H9 (cell line): ENCODE measurements around the gene KCTD20. TPM values are rescaled to one million over a fixed set of nuclear protein-coding genes. Genes with fewer than 3 reads are reported as not detected.

Experiments used
- DNase-seq: peaks from one replicate; pipeline ENCODE4 v3.0.0-alpha.2; 2017
- H2AFZ ChIP-seq: one replicate; pipeline ENCODE4 v1.6.1; 2013; ENCODE audit warnings: mild to moderate bottlenecking, low read length, control low read depth, moderate library complexity
- H2AK5ac ChIP-seq: 2 replicates; pipeline ENCODE4 v1.6.1; 2013; ENCODE audit warnings: low read length, control low read depth, mixed read lengths; ENCODE audit not compliant: insufficient read length
- H2BK120ac ChIP-seq: one replicate; pipeline ENCODE4 v1.6.1; 2013; ENCODE audit warnings: low read depth, mild to moderate bottlenecking, low read length, control low read depth, inconsistent platforms; ENCODE audit not compliant: poor library complexity, severe bottlenecking
- H2BK12ac ChIP-seq: 2 replicates; pipeline ENCODE4 v1.6.1; 2013; ENCODE audit warnings: low read length, control low read depth, mixed read lengths, low read depth; ENCODE audit not compliant: insufficient read length
- H2BK15ac ChIP-seq: 2 replicates; pipeline ENCODE4 v1.6.1; 2013; ENCODE audit warnings: low read depth, low read length, control low read depth
- H2BK20ac ChIP-seq: one replicate; pipeline ENCODE4 v1.6.1; 2013; ENCODE audit warnings: low read depth, mild to moderate bottlenecking, low read length, control low read depth, inconsistent platforms; ENCODE audit not compliant: poor library complexity, severe bottlenecking
- H2BK5ac ChIP-seq: 2 replicates; pipeline ENCODE4 v1.6.1; 2013; ENCODE audit warnings: low read length, control low read depth, mixed read lengths; ENCODE audit not compliant: insufficient read length
- H3K14ac ChIP-seq: 2 replicates; pipeline ENCODE4 v1.6.1; 2013; ENCODE audit warnings: low read length, control low read depth; ENCODE audit not compliant: insufficient read depth
- H3K18ac ChIP-seq: 2 replicates; pipeline ENCODE4 v1.6.1; 2013; ENCODE audit warnings: low read depth, mild to moderate bottlenecking, mixed read lengths, low read length, control low read depth; ENCODE audit not compliant: insufficient read length
- H3K23ac ChIP-seq: 2 replicates; pipeline ENCODE4 v1.6.1; 2013; ENCODE audit warnings: low read length, control low read depth, mixed read lengths, low read depth; ENCODE audit not compliant: insufficient read length
- H3K23me2 ChIP-seq: 2 replicates; pipeline ENCODE4 v1.6.1; 2013; ENCODE audit warnings: low read depth, mild to moderate bottlenecking, mixed read lengths, low read length, control low read depth; ENCODE audit not compliant: insufficient read length, poor library complexity, severe bottlenecking
- H3K27ac ChIP-seq: 2 replicates; pipeline ENCODE4 v1.5.1; 2013; ENCODE audit warnings: low read length, control low read depth, mixed read lengths, low read depth; ENCODE audit not compliant: insufficient read length
- H3K27me3 ChIP-seq: 2 replicates; pipeline ENCODE4 v1.6.1; 2013; ENCODE audit warnings: low read length, control low read depth, inconsistent platforms; ENCODE audit not compliant: insufficient read depth
- H3K4ac ChIP-seq: 2 replicates; pipeline ENCODE4 v1.6.1; 2013; ENCODE audit warnings: low read depth, mild to moderate bottlenecking, control low read depth, inconsistent platforms, low read length, moderate library complexity
- H3K4me1 ChIP-seq: 2 replicates; pipeline ENCODE4 v1.6.1; 2013; ENCODE audit warnings: low read length, control low read depth, inconsistent platforms; ENCODE audit not compliant: insufficient read depth
- H3K4me2 ChIP-seq: 2 replicates; pipeline ENCODE4 v1.6.1; 2013; ENCODE audit warnings: low read length, control low read depth, mixed read lengths; ENCODE audit not compliant: insufficient read length, insufficient read depth
- H3K56ac ChIP-seq: 2 replicates; pipeline ENCODE4 v1.6.1; 2013; ENCODE audit warnings: low read depth, mild to moderate bottlenecking, mixed read lengths, low read length, control low read depth; ENCODE audit not compliant: insufficient read length
- H3K79me1 ChIP-seq: 2 replicates; pipeline ENCODE4 v1.6.1; 2013; ENCODE audit warnings: low read depth, mild to moderate bottlenecking, moderate library complexity, low read length, control low read depth, inconsistent platforms; ENCODE audit not compliant: insufficient read depth, poor library complexity, severe bottlenecking
- H3K79me2 ChIP-seq: 2 replicates; pipeline ENCODE4 v1.6.1; 2013; ENCODE audit warnings: low read length, control low read depth, inconsistent platforms; ENCODE audit not compliant: insufficient read depth
- H3K9ac ChIP-seq: 2 replicates; pipeline ENCODE4 v1.6.1; 2013; ENCODE audit warnings: low read length, control low read depth, mixed read lengths; ENCODE audit not compliant: insufficient read length; ENCODE audit errors: extremely low read depth
- H3K9me3 ChIP-seq: one replicate; pipeline ENCODE4 v1.6.1; 2013; ENCODE audit warnings: low read depth, low read length, inconsistent platforms; ENCODE audit not compliant: control insufficient read depth
- H3T11ph ChIP-seq: one replicate; pipeline ENCODE4 v1.6.1; 2013; ENCODE audit warnings: mild to moderate bottlenecking, low read length, control low read depth, inconsistent platforms
- H4K20me1 ChIP-seq: one replicate; pipeline ENCODE4 v1.6.1; 2013; ENCODE audit not compliant: control insufficient read depth, insufficient read length, insufficient read depth
- H4K5ac ChIP-seq: 2 replicates; pipeline ENCODE4 v1.6.1; 2013; ENCODE audit warnings: low read depth, mild to moderate bottlenecking, mixed read lengths, low read length, control low read depth; ENCODE audit not compliant: insufficient read length
- H4K8ac ChIP-seq: replicated peaks from 2 replicates; pipeline ENCODE4 v1.6.1; 2013; ENCODE audit warnings: low read length, control low read depth, mixed read lengths, low read depth; ENCODE audit not compliant: insufficient read length
- H4K91ac ChIP-seq: 2 replicates; pipeline ENCODE4 v1.6.1; 2013; ENCODE audit warnings: low read depth, mild to moderate bottlenecking, moderate library complexity, mixed read lengths, low read length, control low read depth; ENCODE audit not compliant: insufficient read length
- H3K27ac Mint-ChIP-seq, 3 experiments: 2 replicates in 2 of 3; 3 replicates in 1 of 3; pipeline ENCODE4 v1.8.0; 2020 to 2021; ENCODE audit warnings: mixed read lengths in 3 of 3, mild to moderate bottlenecking in 1 of 3, moderate library complexity in 1 of 3
- H3K27me3 Mint-ChIP-seq: 2 replicates; pipeline ENCODE4 v1.8.0; 2021; ENCODE audit warnings: low read depth, mild to moderate bottlenecking, moderate library complexity, mixed read lengths
- H3K36me3 Mint-ChIP-seq, 3 experiments: 2 replicates in 2 of 3; 3 replicates in 1 of 3; pipeline ENCODE4 v1.8.0; 2020 to 2021; ENCODE audit warnings: low read depth in 3 of 3, mixed read lengths in 3 of 3; ENCODE audit not compliant: insufficient read depth in 1 of 3
- H3K4me1 Mint-ChIP-seq, 2 experiments: 2 replicates each; pipeline ENCODE4 v1.8.0; 2020; ENCODE audit warnings: mixed read lengths in 2 of 2
- H3K4me3 Mint-ChIP-seq, 2 experiments: 2 replicates in 1 of 2; 3 replicates in 1 of 2; pipeline ENCODE4 v1.8.0; 2020 to 2021; ENCODE audit warnings: mild to moderate bottlenecking in 2 of 2, mixed read lengths in 2 of 2, moderate library complexity in 1 of 2
- H3K9me3 Mint-ChIP-seq, 2 experiments: 2 replicates in 1 of 2; 3 replicates in 1 of 2; pipeline ENCODE4 v1.8.0; 2020; ENCODE audit warnings: mild to moderate bottlenecking in 2 of 2, mixed read lengths in 2 of 2, moderate library complexity in 1 of 2
- WGBS: extraction: QIAGEN DNeasy Blood & Tissue Kit; methylation state at CpG from one replicate; pipeline ENCODE4 v1.1.7; 2013; ENCODE audit warnings: missing lambda C conversion rate, low lambda C conversion rate, mixed read lengths; ENCODE audit not compliant: insufficient read length; ENCODE audit errors: extremely low coverage; 5-methylcytosine and 5-hydroxymethylcytosine counted together
- total RNA-seq: library from RNA; stranded (reverse); gene quantifications from 2 replicates; pipeline ENCODE4 v1.2.1, GENCODE V29; 2021
- TF ChIP-seq, protein P1 (sequence below): fragments of 200-600 bp; sonication (generic); conservative IDR thresholded peaks from 3 replicates; pipeline ENCODE4 v1.8.0; 2021; ENCODE audit warnings: antibody characterized with exemption, mild to moderate bottlenecking

Gene KCTD20
- total RNA-seq, 1 experiment from 2014 or later, result 22.6 TPM

DNA sequence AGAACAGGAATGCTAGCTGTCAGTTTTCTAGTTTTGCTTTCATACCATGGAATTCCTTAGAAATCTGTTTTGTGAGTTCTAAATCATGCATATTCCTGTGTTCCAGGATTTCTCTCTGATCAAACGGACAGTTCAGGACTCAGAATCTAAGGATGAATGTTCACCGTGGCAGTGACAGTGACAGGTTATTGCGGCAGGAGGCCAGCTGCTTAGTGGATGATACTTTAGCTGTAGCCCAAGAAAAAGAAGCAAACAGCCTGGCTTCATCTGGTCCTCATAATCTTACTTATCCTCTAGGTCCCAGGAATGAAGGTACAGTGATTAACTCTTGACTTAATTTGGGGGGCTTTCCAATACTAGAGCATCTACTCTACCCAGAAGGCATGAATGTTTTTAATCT is 27.1 kb downstream of the KCTD20 start:
- Histone ChIP-seq H3K4me2 (no peak overlapping the region), H4K20me1 (no peaks in the 10 kb centered on the region), H3K9me3 (no peaks in the 10 kb centered on the region), H2BK5ac (no peak overlapping the region), H4K5ac (no peak overlapping the region), H3K56ac (no peak overlapping the region), H2BK120ac (no peak overlapping the region), H2BK12ac (no peak overlapping the region), H3T11ph (no peak overlapping the region), H2AK5ac (no peak overlapping the region), H3K4ac (no peak overlapping the region), H2BK20ac (no peak overlapping the region), H3K79me2 (peaks cover 8% of the 10 kb centered on the region; the same call in 1 of the 2 replicates), H3K4me1 (no peaks in the 10 kb centered on the region), H2AFZ (no peak overlapping the region), H3K27ac (no peak overlapping the region), H3K14ac (no peak overlapping the region), H2BK15ac (no peak overlapping the region), H4K91ac (no peak overlapping the region), H3K18ac (no peak overlapping the region), H3K27me3 (no peaks in the 10 kb centered on the region), H4K8ac (no peak overlapping the region), H3K23me2 (no peaks in the 10 kb centered on the region), H3K9ac (no peak overlapping the region), H3K79me1 (peaks cover 4% of the 10 kb centered on the region), H3K23ac (no peak overlapping the region)
- TF ChIP-seq, protein P1, sequence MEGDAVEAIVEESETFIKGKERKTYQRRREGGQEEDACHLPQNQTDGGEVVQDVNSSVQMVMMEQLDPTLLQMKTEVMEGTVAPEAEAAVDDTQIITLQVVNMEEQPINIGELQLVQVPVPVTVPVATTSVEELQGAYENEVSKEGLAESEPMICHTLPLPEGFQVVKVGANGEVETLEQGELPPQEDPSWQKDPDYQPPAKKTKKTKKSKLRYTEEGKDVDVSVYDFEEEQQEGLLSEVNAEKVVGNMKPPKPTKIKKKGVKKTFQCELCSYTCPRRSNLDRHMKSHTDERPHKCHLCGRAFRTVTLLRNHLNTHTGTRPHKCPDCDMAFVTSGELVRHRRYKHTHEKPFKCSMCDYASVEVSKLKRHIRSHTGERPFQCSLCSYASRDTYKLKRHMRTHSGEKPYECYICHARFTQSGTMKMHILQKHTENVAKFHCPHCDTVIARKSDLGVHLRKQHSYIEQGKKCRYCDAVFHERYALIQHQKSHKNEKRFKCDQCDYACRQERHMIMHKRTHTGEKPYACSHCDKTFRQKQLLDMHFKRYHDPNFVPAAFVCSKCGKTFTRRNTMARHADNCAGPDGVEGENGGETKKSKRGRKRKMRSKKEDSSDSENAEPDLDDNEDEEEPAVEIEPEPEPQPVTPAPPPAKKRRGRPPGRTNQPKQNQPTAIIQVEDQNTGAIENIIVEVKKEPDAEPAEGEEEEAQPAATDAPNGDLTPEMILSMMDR, result no peak
- DNase-seq, result no peak
- Mint-ChIP-seq H3K27me3 (no peaks in the 10 kb centered on the region), H3K4me1 (peaks cover 0 to 3% of the 10 kb centered on the region in 2 experiments; a peak in 1 of 4 replicates), H3K36me3 (peaks cover 5 to 18% (median 17%) of the 10 kb centered on the region in 3 experiments; a peak in 6 of 7 replicates), H3K27ac (no peak overlapping the region; a peak in 1 of 7 replicates), H3K4me3 (no peak overlapping the region), H3K9me3 (no peaks in the 10 kb centered on the region)
- no CpG with 5 or more reads among the region's 3 CpGs for WGBS
